Measurements from ENCODE around the gene WNK1. TPM values are rescaled to one million over a fixed set of nuclear protein-coding genes. Genes with fewer than 3 reads are reported as not detected.

WNK1 gene
- polyA plus RNA-seq, 1 donor from 2014 or later = 25.9 TPM

- TF ChIP-seq EP300 (conservative IDR thresholded peaks at IDR 0.05; ENCODE audit: poor library complexity, severe bottlenecking) (no peak), POLR2AphosphoS5 (IDR thresholded peaks at IDR 0.05) (no peak)
Observed at GRCh38 chr12:913919-914698, 161.7 kb downstream of the WNK1 start (continued).

- peaks cover 19% of the 10 kb centered on the region for H3K36me3 ChIP-seq (ENCODE audit: insufficient read depth, low read length)
- H3F3A ChIP-seq (ENCODE audit: insufficient read depth, low read length, poor library complexity, severe bottlenecking) = no peaks in the 10 kb centered on the region
- TF ChIP-seq EZH2 (IDR thresholded peaks at IDR 0.05; ENCODE audit: borderline replicate concordance, insufficient read depth, low read length, poor library complexity, severe bottlenecking) (no peak), CTCF (IDR thresholded peaks at IDR 0.05; ENCODE audit: poor library complexity, severe bottlenecking) (no peak), REST (IDR thresholded peaks at IDR 0.05; ENCODE audit: borderline replicate concordance) (no peak), RAD21 (conservative IDR thresholded peaks at IDR 0.05) (no peak), POLR2AphosphoS5 (IDR thresholded peaks at IDR 0.05) (no peak), TAF1 (IDR thresholded peaks at IDR 0.05; ENCODE audit: low read depth) (no peak), SMC3 (conservative IDR thresholded peaks at IDR 0.05; ENCODE audit: poor library complexity) (no peak), MXI1 (conservative IDR thresholded peaks at IDR 0.05; ENCODE audit: poor library complexity, severe bottlenecking) (no peak), EP300 (conservative IDR thresholded peaks at IDR 0.05; ENCODE audit: poor library complexity, severe bottlenecking) (no peak)
- no peak overlapping the region for H3K4me3 ChIP-seq (ENCODE audit: low read length)
- no peaks in the 10 kb centered on the region for H3K27me3 ChIP-seq (ENCODE audit: insufficient read depth, low read depth, low read length)
- H3K9ac ChIP-seq (ENCODE audit: low read length) = no peak overlapping the region
- H3K4me2 ChIP-seq (ENCODE audit: low read length) = no peak overlapping the region
- H3K79me2 ChIP-seq (replicated peaks; ENCODE audit: insufficient read depth, low read length) = no peaks in the 10 kb centered on the region
- no peak overlapping the region for H3K27ac ChIP-seq (ENCODE audit: low read length)
- H3K9me3 ChIP-seq (ENCODE audit: low read length) = no peaks in the 10 kb centered on the region
- no peaks in the 10 kb centered on the region for H3K9me2 ChIP-seq (ENCODE audit: insufficient read depth, low read length)
- no peak overlapping the region for H2AFZ ChIP-seq (ENCODE audit: low read depth, low read length)
- no peaks in the 10 kb centered on the region for H4K20me1 ChIP-seq (ENCODE audit: insufficient read depth)
Observed at GRCh38 chr12:915090-915489, 162.7 kb downstream of the WNK1 start.

GRCh38 chr12:916240-916639 lies 163.9 kb downstream of the WNK1 start:
- Histone ChIP-seq H3F3A (ENCODE audit: insufficient read depth, low read length, poor library complexity, severe bottlenecking) (no peaks in the 10 kb centered on the region), H3K27ac (ENCODE audit: low read length) (no peak overlapping the region), H3K4me3 (ENCODE audit: low read length) (no peak overlapping the region), H3K79me2 (replicated peaks; ENCODE audit: insufficient read depth, low read length) (no peaks in the 10 kb centered on the region), H2AFZ (ENCODE audit: low read depth, low read length) (no peak overlapping the region), H3K36me3 (ENCODE audit: insufficient read depth, low read length) (peaks cover 19% of the 10 kb centered on the region), H4K20me1 (ENCODE audit: insufficient read depth) (no peaks in the 10 kb centered on the region), H3K4me2 (ENCODE audit: low read length) (no peak overlapping the region), H3K9ac (ENCODE audit: low read length) (no peak overlapping the region), H3K9me3 (ENCODE audit: low read length) (no peaks in the 10 kb centered on the region), H3K27me3 (ENCODE audit: insufficient read depth, low read depth, low read length) (no peaks in the 10 kb centered on the region), H3K9me2 (ENCODE audit: insufficient read depth, low read length) (no peaks in the 10 kb centered on the region)
- TF ChIP-seq EZH2 (IDR thresholded peaks at IDR 0.05; ENCODE audit: borderline replicate concordance, insufficient read depth, low read length, poor library complexity, severe bottlenecking) = no peak
- TF ChIP-seq RAD21 (conservative IDR thresholded peaks at IDR 0.05) = no peak
- no peak for TF ChIP-seq REST (IDR thresholded peaks at IDR 0.05; ENCODE audit: borderline replicate concordance)
- TF ChIP-seq EP300 (conservative IDR thresholded peaks at IDR 0.05; ENCODE audit: poor library complexity, severe bottlenecking) = no peak
- no peak for TF ChIP-seq TAF1 (IDR thresholded peaks at IDR 0.05; ENCODE audit: low read depth)
